ENCODE data around the gene GABARAP.

Gene GABARAP

GRCh38 chr17:7279448-7279847, 37.2 kb upstream of the GABARAP start:
- no peaks in the 10 kb centered on the region for H3K36me3 ChIP-seq (replicated peaks)
- in situ Hi-C loops (cut with MboI; ENCODE audit: low sequenced_read_pairs) = no loop called here
- H3K27me3 ChIP-seq (ENCODE audit: low read depth) = no peaks in the 10 kb centered on the region
- peaks cover 8% of the 10 kb centered on the region for H3K4me1 ChIP-seq
- H3K4me3 ChIP-seq = no peak overlapping the region
- H3K9me3 ChIP-seq = no peaks in the 10 kb centered on the region
- DNase-seq (ENCODE audit: low spot score in 2 of 2) = no peak

DNA sequence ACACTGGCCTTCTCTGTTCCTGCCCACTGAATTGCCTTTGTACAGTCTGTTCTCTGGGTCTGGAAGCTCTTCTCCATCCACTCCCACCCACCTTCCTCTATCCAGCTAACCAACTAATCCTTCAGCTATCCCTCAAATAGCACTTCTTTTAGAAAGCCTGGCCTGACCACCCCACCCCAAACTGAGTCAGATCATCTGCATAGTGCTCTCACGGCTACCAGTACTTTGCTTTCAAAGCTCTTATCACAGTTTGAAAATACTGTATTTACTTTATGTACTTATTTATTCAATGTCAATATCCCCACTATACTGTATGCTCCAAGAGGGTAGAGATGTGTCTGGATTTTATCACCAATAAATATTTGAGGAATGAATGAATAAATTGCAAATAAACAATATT, 24.5 kb upstream of the GABARAP start:
- in situ Hi-C loops (cut with MboI; ENCODE audit: low sequenced_read_pairs) = no loop called here
- Histone ChIP-seq H3K4me1 (peaks cover 29% of the 10 kb centered on the region), H3K4me3 (no peak overlapping the region), H3K9me3 (no peaks in the 10 kb centered on the region), H3K27me3 (ENCODE audit: low read depth) (no peaks in the 10 kb centered on the region), H3K36me3 (replicated peaks) (no peaks in the 10 kb centered on the region)
- DNase-seq (ENCODE audit: low spot score in 2 of 2) = no peak

GRCh38 chr17:7263801-7264078, 21.5 kb upstream of the GABARAP start:
- peaks cover 29% of the 10 kb centered on the region for H3K4me1 ChIP-seq
- no peaks in the 10 kb centered on the region for H3K9me3 ChIP-seq
- H3K4me3 ChIP-seq = no peak overlapping the region

DNA sequence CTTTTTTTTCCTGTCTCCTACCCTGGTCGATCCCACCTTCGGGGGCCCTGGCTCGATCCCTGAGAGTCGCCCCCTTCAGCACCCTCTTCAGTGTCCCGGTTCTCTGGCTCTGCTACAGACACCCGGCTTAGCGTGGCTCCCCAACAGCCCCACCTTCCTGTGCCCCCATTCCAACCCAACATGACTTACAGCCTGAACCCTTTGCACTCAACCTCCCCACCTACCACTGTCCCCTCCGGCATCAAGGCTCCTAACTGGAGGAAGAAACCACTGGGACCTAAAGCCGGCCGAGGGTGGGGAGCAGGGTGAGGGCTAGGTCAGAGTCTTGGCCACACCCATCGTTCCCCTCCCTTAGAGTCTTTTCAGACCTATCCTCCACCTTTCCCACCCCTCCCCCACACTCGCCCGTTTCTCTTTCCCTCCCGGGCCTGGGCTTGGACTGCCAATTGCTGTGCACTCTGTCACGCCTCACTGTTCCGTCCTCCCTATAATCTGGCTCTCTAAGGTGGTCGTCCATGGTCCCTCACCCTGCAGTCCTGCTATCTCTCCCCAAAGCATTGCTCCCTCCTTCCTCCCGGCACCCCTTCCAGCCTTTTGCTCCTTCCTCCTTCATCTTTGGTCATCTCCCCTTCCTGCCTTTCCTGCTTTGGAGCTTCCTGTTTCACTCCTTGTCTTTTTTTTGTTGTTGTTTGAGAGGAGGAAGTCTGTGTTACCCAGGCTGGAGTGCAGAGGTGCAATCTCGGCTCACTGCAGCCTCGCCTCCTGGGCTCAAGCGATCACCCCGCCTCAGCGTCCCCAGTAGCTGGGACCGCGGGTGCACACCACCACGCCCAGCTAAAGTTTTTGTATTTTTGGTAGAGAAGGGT, 20.9 kb upstream of the GABARAP start:
- peaks cover 21% of the 10 kb centered on the region for H3K36me3 ChIP-seq (replicated peaks)
- H3K4me1 ChIP-seq = peaks cover 29% of the 10 kb centered on the region
- DNase-seq (ENCODE audit: low spot score in 2 of 2) = peak; percentile 46 to 82
- H3K9me3 ChIP-seq = no peaks in the 10 kb centered on the region
- in situ Hi-C loops (cut with MboI; ENCODE audit: low sequenced_read_pairs) = no loop called here
- H3K4me3 ChIP-seq = no peak overlapping the region
- no peaks in the 10 kb centered on the region for H3K27me3 ChIP-seq (ENCODE audit: low read depth)

More at GRCh38 chr17:7263801-7264078, 21.5 kb upstream of the GABARAP start:
- H3K27me3 ChIP-seq (ENCODE audit: low read depth) = no peaks in the 10 kb centered on the region
- in situ Hi-C loops (cut with MboI; ENCODE audit: low sequenced_read_pairs) = no loop called here
- DNase-seq (ENCODE audit: low spot score in 2 of 2) = peak in 1 of 2 experiments; percentile 17
- peaks cover 15% of the 10 kb centered on the region for H3K36me3 ChIP-seq (replicated peaks)

GRCh38 chr17:7262192-7262934, 20.1 kb upstream of the GABARAP start, which contains the start of gene CLDN7:
Gene CLDN7 (minus strand): TSS chr17:7262478. CDS start chr17:7262043, 435 bp downstream.
- in situ Hi-C loops (cut with MboI; ENCODE audit: low sequenced_read_pairs) = no loop called here
- H3K36me3 ChIP-seq (replicated peaks) = peaks cover 28% of the 10 kb centered on the region
- H3K4me3 ChIP-seq = no peak within 1 kb of the TSS
- H3K4me1 ChIP-seq = peaks cover 29% of the 10 kb centered on the region
- H3K27me3 ChIP-seq (ENCODE audit: low read depth) = no peaks in the 10 kb centered on the region
- DNase-seq (ENCODE audit: low spot score in 2 of 2) = no peak
- H3K9me3 ChIP-seq = no peaks in the 10 kb centered on the region

GRCh38 chr17:7261379-7262191, 19.3 kb upstream of the GABARAP start:
- no peak for DNase-seq (ENCODE audit: low spot score in 2 of 2)
- in situ Hi-C loops (cut with MboI; ENCODE audit: low sequenced_read_pairs) = no loop called here
- no peak overlapping the region for H3K4me3 ChIP-seq
- H3K4me1 ChIP-seq = peaks cover 29% of the 10 kb centered on the region
- H3K27me3 ChIP-seq (ENCODE audit: low read depth) = no peaks in the 10 kb centered on the region
- H3K9me3 ChIP-seq = no peaks in the 10 kb centered on the region
- peaks cover 35% of the 10 kb centered on the region for H3K36me3 ChIP-seq (replicated peaks)

DNA sequence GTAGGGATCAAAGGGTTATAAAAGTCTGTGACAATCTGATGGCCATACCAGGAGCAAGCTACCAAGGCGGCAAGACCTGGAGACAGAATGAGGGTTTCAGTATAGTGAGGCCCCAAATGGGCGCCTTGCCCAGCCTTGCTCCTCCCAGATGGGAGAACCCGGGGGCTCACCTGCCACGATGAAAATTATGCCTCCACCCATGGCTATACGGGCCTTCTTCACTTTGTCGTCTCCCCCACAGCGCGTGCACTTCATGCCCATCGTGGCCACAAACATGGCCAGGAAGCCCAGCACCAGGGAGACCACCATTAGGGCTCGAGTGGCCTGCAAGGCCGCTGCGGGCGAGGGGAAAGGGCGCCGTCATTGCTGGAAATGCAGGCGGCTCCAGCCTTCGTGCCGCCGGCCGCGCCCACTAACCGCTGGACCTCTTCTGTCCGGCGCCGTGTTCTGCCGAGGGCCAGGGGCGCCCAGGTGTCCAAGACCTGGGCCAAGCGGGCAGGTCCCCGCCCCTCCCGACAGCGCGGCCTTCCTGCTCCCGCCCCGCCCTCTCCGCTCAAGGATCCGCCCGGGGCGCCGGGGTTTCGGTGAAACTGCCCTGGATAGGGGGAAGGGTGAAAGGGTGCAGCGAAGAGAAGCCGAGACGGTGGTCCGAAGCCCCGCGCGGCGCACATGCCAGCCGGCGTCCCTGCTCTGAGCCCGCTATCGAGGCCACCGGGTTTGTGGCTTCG, 18.6 kb upstream of the GABARAP start:
- in situ Hi-C loops (cut with MboI; ENCODE audit: low sequenced_read_pairs) = no loop called here

DNA sequence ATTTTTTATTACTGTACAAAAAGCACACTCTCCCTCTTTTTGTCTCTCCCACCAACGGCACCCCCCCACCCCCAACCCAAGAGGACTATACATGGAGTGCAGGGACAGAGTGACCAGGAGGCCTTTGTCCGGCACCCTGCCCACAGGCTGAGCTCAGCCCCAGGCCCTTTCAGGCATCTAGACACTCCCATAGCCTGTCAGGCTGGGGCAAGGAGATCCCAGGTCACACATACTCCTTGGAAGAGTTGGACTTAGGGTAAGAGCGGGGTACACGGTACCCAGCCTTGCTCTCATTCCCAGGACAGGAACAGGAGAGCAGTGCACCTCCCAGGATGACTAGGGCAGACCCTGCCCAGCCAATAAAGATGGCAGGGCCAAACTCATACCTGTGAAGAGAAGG, 17.9 kb upstream of the GABARAP start:
- Histone ChIP-seq H3K4me1 (peaks cover 22% of the 10 kb centered on the region), H3K9me3 (no peaks in the 10 kb centered on the region), H3K27me3 (ENCODE audit: low read depth) (no peaks in the 10 kb centered on the region), H3K36me3 (replicated peaks) (peaks cover 43% of the 10 kb centered on the region), H3K4me3 (no peak overlapping the region)
- DNase-seq (ENCODE audit: low spot score in 2 of 2) = no peak
- in situ Hi-C loops (cut with MboI; ENCODE audit: low sequenced_read_pairs) = no loop called here

More for the DNA sequence above, 18.6 kb upstream of the GABARAP start:
- Histone ChIP-seq H3K36me3 (replicated peaks) (peaks cover 43% of the 10 kb centered on the region), H3K27me3 (ENCODE audit: low read depth) (no peaks in the 10 kb centered on the region), H3K4me3 (no peak overlapping the region), H3K4me1 (peaks cover 26% of the 10 kb centered on the region), H3K9me3 (no peaks in the 10 kb centered on the region)
- no peak for DNase-seq (ENCODE audit: low spot score in 2 of 2)

DNA sequence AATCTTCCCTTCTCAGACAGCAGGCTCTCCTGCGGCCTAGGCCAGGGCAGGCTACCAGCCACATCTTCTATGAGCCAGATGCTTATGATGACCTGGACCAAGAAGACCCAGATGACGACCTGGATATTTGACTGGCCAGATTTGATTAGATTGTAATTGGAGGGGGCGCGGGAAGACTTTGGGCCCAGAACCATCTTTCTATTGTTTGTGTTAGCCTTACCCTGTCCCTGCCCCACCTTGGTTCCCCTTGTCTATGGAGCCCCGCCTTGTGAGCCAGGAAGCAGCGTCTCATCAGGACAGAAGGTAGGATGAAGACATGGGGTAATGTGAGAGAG, 17.3 kb upstream of the GABARAP start:
- in situ Hi-C loops (cut with MboI; ENCODE audit: low sequenced_read_pairs) = no loop called here
- Histone ChIP-seq H3K9me3 (no peaks in the 10 kb centered on the region), H3K4me3 (no peak overlapping the region), H3K4me1 (peaks cover 17% of the 10 kb centered on the region), H3K36me3 (replicated peaks) (peaks cover 44% of the 10 kb centered on the region), H3K27me3 (ENCODE audit: low read depth) (no peaks in the 10 kb centered on the region)
- DNase-seq (ENCODE audit: low spot score in 2 of 2) = no peak

DNA sequence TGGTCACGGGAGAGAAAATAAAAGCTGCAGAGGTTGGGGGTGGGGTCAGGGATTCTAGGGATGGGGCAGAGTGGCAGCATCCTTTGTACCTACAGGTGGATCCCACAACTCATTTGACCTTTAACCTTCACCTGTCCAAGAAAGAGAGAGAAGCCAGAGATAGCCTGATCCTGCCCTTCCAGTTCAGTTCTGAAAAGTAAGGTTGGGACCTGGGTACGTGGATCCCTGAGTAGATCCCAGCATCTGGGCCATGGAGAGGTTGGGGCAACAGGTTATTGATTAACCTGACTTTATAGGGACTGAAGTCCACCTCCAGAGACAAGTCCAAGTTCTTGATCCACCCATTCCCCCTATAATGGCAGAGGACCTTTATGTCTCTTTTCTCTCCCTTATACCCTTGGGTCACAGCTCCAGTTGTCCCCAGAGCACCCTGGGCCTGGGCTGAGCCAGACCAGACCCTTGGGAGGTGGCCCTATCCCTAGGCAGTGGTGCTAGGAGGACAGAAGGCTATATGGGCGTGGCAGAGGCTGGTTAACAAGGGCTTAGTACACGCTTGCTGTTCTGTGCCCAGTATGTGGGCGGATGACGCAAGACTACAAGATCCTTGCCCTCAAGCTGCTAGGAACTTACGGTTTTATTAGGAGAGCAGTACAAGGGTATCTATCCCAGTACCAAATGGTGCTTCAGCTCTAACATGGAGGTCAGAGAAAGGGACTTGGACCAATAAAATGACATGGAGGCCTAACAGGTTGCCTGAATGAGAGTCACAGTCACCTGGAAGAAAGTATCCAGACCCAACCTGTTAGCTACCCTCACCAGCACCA, 16.7 kb upstream of the GABARAP start:
- H3K4me3 ChIP-seq = no peak overlapping the region
- DNase-seq (ENCODE audit: low spot score in 2 of 2) = no peak
- H3K4me1 ChIP-seq = peaks cover 12% of the 10 kb centered on the region
- H3K9me3 ChIP-seq = no peaks in the 10 kb centered on the region
- H3K36me3 ChIP-seq (replicated peaks) = peaks cover 50% of the 10 kb centered on the region
- no peaks in the 10 kb centered on the region for H3K27me3 ChIP-seq (ENCODE audit: low read depth)
- in situ Hi-C loops (cut with MboI; ENCODE audit: low sequenced_read_pairs) = no loop called here

GRCh38 chr17:7256766-7257456, 14.7 kb upstream of the GABARAP start:
- in situ Hi-C loops (cut with MboI; ENCODE audit: low sequenced_read_pairs) = no loop called here
- H3K27me3 ChIP-seq (ENCODE audit: low read depth) = no peaks in the 10 kb centered on the region
- H3K4me1 ChIP-seq = peaks cover 7% of the 10 kb centered on the region; the same call in 1 of the 2 replicates
- H3K4me3 ChIP-seq = no peak overlapping the region
- peaks cover 53% of the 10 kb centered on the region for H3K36me3 ChIP-seq (replicated peaks)
- DNase-seq (ENCODE audit: low spot score in 2 of 2) = no peak
- no peaks in the 10 kb centered on the region for H3K9me3 ChIP-seq

GRCh38 chr17:7254511-7254910, 12.3 kb upstream of the GABARAP start:
- Histone ChIP-seq H3K27me3 (ENCODE audit: low read depth) (no peaks in the 10 kb centered on the region), H3K4me3 (no peak overlapping the region), H3K4me1 (peaks cover 15% of the 10 kb centered on the region), H3K36me3 (replicated peaks) (peaks cover 46% of the 10 kb centered on the region), H3K9me3 (no peaks in the 10 kb centered on the region)
- DNase-seq (ENCODE audit: low spot score in 2 of 2) = no peak
- in situ Hi-C loops (cut with MboI; ENCODE audit: low sequenced_read_pairs) = no loop called here
